ENCODE data around the gene FRS3. TPM values are rescaled to one million over a fixed set of nuclear protein-coding genes. Genes with fewer than 3 reads are reported as not detected.

FRS3 gene
- total RNA-seq, 4 donors from 2014 or later = 4.4 to 11.4 (median 7.5) TPM

- Histone ChIP-seq H3K4me1 (peaks cover 3 to 41% (median 29%) of the 10 kb centered on the region in 4 donors), H3K36me3 (no peaks in the 10 kb centered on the region), H3K9me3 (no peaks in the 10 kb centered on the region), H3K27me3 (no peaks in the 10 kb centered on the region), H3K27ac (peak within 1 kb of the TSS; percentile 95 to 98 (median 97)), H3K4me3 (peak within 1 kb of the TSS; percentile 68 to 88 (median 84))
- DNase-seq (ENCODE audit: low spot score in 2 of 2) = peak; percentile 92
- TF ChIP-seq EP300 (IDR thresholded peaks at IDR 0.05) (peak in 1 of 2 donors; percentile 86), POLR2A (IDR thresholded peaks at IDR 0.05) (peak; percentile 89 to 90), CTCF (IDR thresholded peaks at IDR 0.05) (peak; percentile 93 to 99 (median 99))
- 10 to 35% methylated on average over 10 to 33 of the region's 50 CpGs for WGBS, 2 donors
These were observed 44.1 kb downstream of the FRS3 start, which contains the start of gene TFEB for GRCh38 chr6:41735427-41736185. Gene TFEB (minus strand): TSS chr6:41735608. CDS start chr6:41691213, 44,395 bp downstream.

- Histone ChIP-seq H3K27ac (peak overlapping the region; percentile 95 to 98 (median 97)), H3K4me1 (peaks cover 3 to 49% (median 36%) of the 10 kb centered on the region in 4 donors), H3K27me3 (no peaks in the 10 kb centered on the region), H3K36me3 (no peaks in the 10 kb centered on the region), H3K4me3 (peak overlapping the region; percentile 68 to 88 (median 84)), H3K9me3 (no peaks in the 10 kb centered on the region)
- WGBS, 2 donors = 0% methylated on average over 34 to 44 of the region's 76 CpGs
- DNase-seq (ENCODE audit: low spot score in 2 of 2) = peak; percentile 72 to 83
- no peak for TF ChIP-seq CTCF (IDR thresholded peaks at IDR 0.05)
- TF ChIP-seq POLR2A (IDR thresholded peaks at IDR 0.05) = no peak
- no peak for TF ChIP-seq EP300 (IDR thresholded peaks at IDR 0.05)
These were observed 44.9 kb downstream of the FRS3 start for GRCh38 chr6:41734666-41735426.

- Histone ChIP-seq H3K4me3 (peak overlapping the region; percentile 68 to 88 (median 84)), H3K27ac (peak overlapping the region; percentile 95 to 98 (median 97)), H3K9me3 (no peaks in the 10 kb centered on the region), H3K27me3 (no peaks in the 10 kb centered on the region), H3K36me3 (no peaks in the 10 kb centered on the region), H3K4me1 (peaks cover 3 to 55% (median 37%) of the 10 kb centered on the region in 4 donors)
- 1 to 2% methylated on average over 27 to 60 of the region's 73 CpGs for WGBS, 2 donors
- TF ChIP-seq POLR2A (IDR thresholded peaks at IDR 0.05) (peak in 1 of 2 donors; percentile 33), EP300 (IDR thresholded peaks at IDR 0.05) (peak in 1 of 2 donors; percentile 29), CTCF (IDR thresholded peaks at IDR 0.05) (peak in 1 of 5 experiments; percentile 15)
- peak; percentile 31 to 47 for DNase-seq (ENCODE audit: low spot score in 2 of 2)
These were observed 45.7 kb downstream of the FRS3 start for GRCh38 chr6:41733707-41734665.

GRCh38 chr6:41733360-41733706, 46.4 kb downstream of the FRS3 start:
- Histone ChIP-seq H3K27me3 (no peaks in the 10 kb centered on the region), H3K4me3 (peak overlapping the region; percentile 68 to 88 (median 84)), H3K9me3 (no peaks in the 10 kb centered on the region), H3K36me3 (no peaks in the 10 kb centered on the region), H3K27ac (peak overlapping the region; percentile 95 to 98 (median 97)), H3K4me1 (peaks cover 3 to 62% (median 39%) of the 10 kb centered on the region in 4 donors)
- no peak for TF ChIP-seq CTCF (IDR thresholded peaks at IDR 0.05)
- no peak for TF ChIP-seq POLR2A (IDR thresholded peaks at IDR 0.05)
- TF ChIP-seq EP300 (IDR thresholded peaks at IDR 0.05) = no peak
- WGBS, 2 donors = 32 to 39% methylated on average over 10 to 11 of the region's 11 CpGs
- DNase-seq (ENCODE audit: low spot score in 2 of 2) = no peak

Measured in tibial nerve (tissue), 4 donors.